K562 (cell line): ENCODE results near the gene RAG2. TPM values are rescaled to one million over a fixed set of nuclear protein-coding genes. Genes with fewer than 3 reads are reported as not detected.

Experiments
- ATAC-seq: fragments of 200-7000 bp; cut with Tn5 transposase; 3 replicates; pipeline ENCODE4 v1.9.1; 2020; ENCODE audit warnings: moderate library complexity
- BruUV-seq: library from RNA; stranded (reverse); fragments of 400-500 nt; replicated peaks from 2 replicates; lab custom pipeline; 2021; lab: Mats Ljungman, UMichigan
- CTCF ChIA-PET: fragments of 300-600 bp; formaldehyde crosslinking; extraction: SDS; loops from one replicate; lab custom pipeline; 2021; ENCODE audit warnings: low intra/inter-chr PET ratio; lab: Yijun Ruan, JAX
- POLR2A ChIA-PET: fragments of 300-600, 350-650 bp; sonication (Branson Sonifier 250); formaldehyde crosslinking; extraction: SDS; loops from one replicate; lab custom pipeline; 2021; ENCODE audit warnings: antibody characterized with exemption, inconsistent platforms; lab: Yijun Ruan, JAX
- DNase-seq, 4 experiments: peaks; one replicate each; pipeline versions ENCODE4 v3.0.0 to v3.0.0-alpha.2; 2011 to 2018; ENCODE audit warnings: low spot score in 3 of 4, mixed read lengths in 3 of 4; ENCODE audit errors: extremely low read depth in 1 of 4
- FAIRE-seq: peaks from 2 replicates; lab custom pipeline; 2011; peaks lifted over from hg19 to GRCh38; lab: Jason Lieb, UNC
- H2AFZ ChIP-seq: 2 replicates; pipeline ENCODE4 v1.6.0; 2011; ENCODE audit warnings: low read depth, low read length, control low read depth, inconsistent platforms
- H3K27ac ChIP-seq: fragments of 200-600 bp; 3 replicates; pipeline ENCODE4 v1.8.0; 2011; ENCODE audit warnings: low read depth, mild to moderate bottlenecking, control low read depth, inconsistent platforms, low read length, moderate library complexity, mixed read lengths; ENCODE audit errors: extremely low read depth
- H3K27me3 ChIP-seq, 2 experiments: fragments of 300-600 bp in 1 of 2; 2 replicates in 1 of 2; 3 replicates in 1 of 2; pipeline versions ENCODE4 v1.6.0 to v1.8.0; 2011; ENCODE audit warnings: inconsistent platforms in 2 of 2, low read length in 2 of 2, mild to moderate bottlenecking in 1 of 2, mixed read lengths in 1 of 2, moderate library complexity in 1 of 2; ENCODE audit not compliant: control insufficient read depth in 2 of 2, insufficient read depth in 2 of 2
- H3K36me3 ChIP-seq: fragments of 300-600 bp; 3 replicates; pipeline ENCODE4 v1.8.0; 2011; ENCODE audit warnings: mild to moderate bottlenecking, low read length, inconsistent platforms; ENCODE audit not compliant: control insufficient read depth, insufficient read depth
- H3K4me1 ChIP-seq, 2 experiments: fragments of 200-600 bp in 1 of 2; replicated peaks in 1 of 2; 2 replicates in 1 of 2; 3 replicates in 1 of 2; pipeline versions ENCODE4 v1.5.1 to v1.8.0; 2011; ENCODE audit warnings: inconsistent platforms in 2 of 2, low read length in 2 of 2, mild to moderate bottlenecking in 1 of 2, mixed read lengths in 1 of 2, moderate library complexity in 1 of 2; ENCODE audit not compliant: control insufficient read depth in 2 of 2, insufficient read depth in 2 of 2
- H3K4me2 ChIP-seq: 2 replicates; pipeline ENCODE4 v1.6.1; 2011; ENCODE audit warnings: low read length, control low read depth, inconsistent platforms, mixed read lengths; ENCODE audit not compliant: insufficient read depth
- H3K4me3 ChIP-seq: fragments of 200-600 bp; sonication (generic), shearing (Covaris generic); 2 replicates; pipeline ENCODE4 v1.5.1; 2016; ENCODE audit warnings: control low read depth, inconsistent platforms
- H3K79me2 ChIP-seq: fragments of 200-600 bp; 3 replicates; pipeline ENCODE4 v1.8.0; 2011; ENCODE audit warnings: low read length, inconsistent platforms; ENCODE audit not compliant: control insufficient read depth, insufficient read depth
- H3K9ac ChIP-seq, 2 experiments: 2 replicates each; pipeline versions ENCODE4 v1.6.0 to v1.6.1; 2011; ENCODE audit warnings: low read depth in 2 of 2, low read length in 2 of 2, control low read depth in 1 of 2, inconsistent platforms in 1 of 2, mild to moderate bottlenecking in 1 of 2, mixed read lengths in 1 of 2; ENCODE audit not compliant: insufficient read depth in 1 of 2
- H3K9me1 ChIP-seq: one replicate; pipeline ENCODE4 v1.6.0; 2011; ENCODE audit warnings: inconsistent platforms, mild to moderate bottlenecking, low read length, moderate library complexity; ENCODE audit not compliant: control insufficient read depth, insufficient read depth
- H3K9me3 ChIP-seq: replicated peaks from 2 replicates; pipeline ENCODE4 v1.5.1; 2011; ENCODE audit warnings: low read depth, low read length, inconsistent platforms; ENCODE audit not compliant: control insufficient read depth, insufficient read depth
- H4K20me1 ChIP-seq: replicated peaks from 2 replicates; pipeline ENCODE4 v1.6.1; 2011; ENCODE audit warnings: low read length, inconsistent platforms, mixed read lengths; ENCODE audit not compliant: control insufficient read depth, insufficient read depth
- COPS2 ChIP-seq: fragments of 450-650 bp; conservative IDR thresholded peaks from 2 replicates; pipeline ENCODE4 v1.6.1; 2016; ENCODE audit warnings: mild to moderate bottlenecking, moderate library complexity
- FOS ChIP-seq: IDR thresholded peaks from 3 replicates; pipeline ENCODE4 v1.6.1; 2011; ENCODE audit not compliant: insufficient read length; ENCODE audit errors: extremely low read depth
- RAD51 ChIP-seq: fragments of 450-650 bp; IDR thresholded peaks from 2 replicates; pipeline ENCODE4 v1.7.1; 2016; ENCODE audit warnings: low read depth, mild to moderate bottlenecking, borderline replicate concordance
- RBM15 ChIP-seq: fragments of 200-400 bp; formaldehyde crosslinking; IDR thresholded peaks from 2 replicates; pipeline ENCODE4 v1.6.1; 2018; ENCODE audit warnings: mild to moderate bottlenecking, low read length, moderate library complexity; ENCODE audit not compliant: insufficient read depth
- RBM34 ChIP-seq: fragments of 200-400 bp; formaldehyde crosslinking; IDR thresholded peaks from 2 replicates; pipeline ENCODE4 v1.6.1; 2018; ENCODE audit warnings: low read length, borderline replicate concordance; ENCODE audit not compliant: insufficient read depth
- ZNF143 ChIP-seq: sonication (generic); formaldehyde crosslinking; IDR thresholded peaks from 2 replicates; pipeline ENCODE4 v1.9.0; 2022; ENCODE audit warnings: mild to moderate bottlenecking, missing genetic modification reagents
- ZNF23 ChIP-seq: fragments of 250-450 bp; sonication (Bioruptor Pico); IDR thresholded peaks from 2 replicates; pipeline ENCODE4 v1.4.0; 2020; ENCODE audit warnings: mild to moderate bottlenecking
- ZNF253 ChIP-seq: fragments of 250-450 bp; sonication (Bioruptor Pico); conservative IDR thresholded peaks from 2 replicates; pipeline ENCODE4 v1.6.1; 2021; ENCODE audit warnings: mild to moderate bottlenecking
- in situ Hi-C: fragments of 300-500 bp; cut with MboI; formaldehyde crosslinking; loops from 4 replicates; pipeline ENCODE4 v1.15.0; 2018; ENCODE audit warnings: inconsistent platforms, mixed read lengths
- intact Hi-C: fragments of 100-400 bp; cut with micrococcal nuclease; formaldehyde crosslinking; loops from 2 replicates; pipeline ENCODE4 v1.14.2; 2022
- polyA plus RNA-seq, 8 experiments: library from polyadenylated mRNA; depleted of rRNA in 4 of 8; stranded (reverse) in 5 of 8; unstranded in 3 of 8; fragments of >200 nt; fragmentation: Nextera tagmentation in 2 of 8; fragmentation: Illumina TruSeq in 1 of 8; extraction: Ambion mirVana in 2 of 8; extraction: Trizol in 1 of 8; gene quantifications; 2 replicates each; pipeline versions ENCODE4 v1.2.1 to v1.2.3, GENCODE V29; 2011 to 2014; ENCODE audit warnings: inconsistent platforms in 1 of 8, missing spikeins in 1 of 8
- total RNA-seq, 7 experiments: library from RNA; depleted of rRNA in 6 of 7; stranded (reverse); fragments of >200 nt in 6 of 7; fragmentation: Illumina TruSeq in 2 of 7; extraction: Trizol in 2 of 7; gene quantifications; 2 replicates each; pipeline versions ENCODE4 v1.2.1 to v1.2.3, GENCODE V29; 2011 to 2021; ENCODE audit warnings: low replicate concordance in 1 of 7
- TF ChIP-seq, protein P1 (sequence below): sonication (generic); formaldehyde crosslinking; IDR thresholded peaks from 2 replicates; pipeline ENCODE4 v1.8.1; 2023; ENCODE audit warnings: mild to moderate bottlenecking, missing genetic modification reagents
- TF ChIP-seq, protein P2 (sequence below): sonication (generic); formaldehyde crosslinking; IDR thresholded peaks from 2 replicates; pipeline ENCODE4 v1.9.0; 2022; ENCODE audit warnings: mild to moderate bottlenecking, missing genetic modification reagents
- TF ChIP-seq, protein P3 (sequence below): sonication (generic); formaldehyde crosslinking; IDR thresholded peaks from 2 replicates; pipeline ENCODE4 v1.5.0; 2020; ENCODE audit warnings: missing genetic modification reagents

The RAG2 gene
- total and polyA plus RNA-seq, 9 of the 15 experiments (the other 6 are each of a cell fraction or from before 2014, with no cell fraction given) = 0.06 to 2.7 (median 0.26) TPM; not detected in 3

- no TSS peak for BruUV-seq
- Histone ChIP-seq H2AFZ (no peak overlapping the region), H3K9me3 (no peaks in the 10 kb centered on the region), H3K27ac (no peak overlapping the region), H3K9me1 (no peaks in the 10 kb centered on the region), H3K36me3 (no peaks in the 10 kb centered on the region), H3K4me3 (no peak overlapping the region), H4K20me1 (no peaks in the 10 kb centered on the region), H3K79me2 (no peaks in the 10 kb centered on the region), H3K4me1 (no peaks in the 10 kb centered on the region), H3K27me3 (no peaks in the 10 kb centered on the region), H3K4me2 (no peak overlapping the region), H3K9ac (no peak overlapping the region)
- FAIRE-seq (no peak), ATAC-seq (peak; percentile 52; the same call in 2 of the 3 replicates), DNase-seq (no peak)
- in situ Hi-C loops (no loop called here), intact Hi-C loops (no loop called here)
- POLR2A ChIA-PET = no interaction called here
- CTCF ChIA-PET = no interaction called here
- TF ChIP-seq, protein P1, sequence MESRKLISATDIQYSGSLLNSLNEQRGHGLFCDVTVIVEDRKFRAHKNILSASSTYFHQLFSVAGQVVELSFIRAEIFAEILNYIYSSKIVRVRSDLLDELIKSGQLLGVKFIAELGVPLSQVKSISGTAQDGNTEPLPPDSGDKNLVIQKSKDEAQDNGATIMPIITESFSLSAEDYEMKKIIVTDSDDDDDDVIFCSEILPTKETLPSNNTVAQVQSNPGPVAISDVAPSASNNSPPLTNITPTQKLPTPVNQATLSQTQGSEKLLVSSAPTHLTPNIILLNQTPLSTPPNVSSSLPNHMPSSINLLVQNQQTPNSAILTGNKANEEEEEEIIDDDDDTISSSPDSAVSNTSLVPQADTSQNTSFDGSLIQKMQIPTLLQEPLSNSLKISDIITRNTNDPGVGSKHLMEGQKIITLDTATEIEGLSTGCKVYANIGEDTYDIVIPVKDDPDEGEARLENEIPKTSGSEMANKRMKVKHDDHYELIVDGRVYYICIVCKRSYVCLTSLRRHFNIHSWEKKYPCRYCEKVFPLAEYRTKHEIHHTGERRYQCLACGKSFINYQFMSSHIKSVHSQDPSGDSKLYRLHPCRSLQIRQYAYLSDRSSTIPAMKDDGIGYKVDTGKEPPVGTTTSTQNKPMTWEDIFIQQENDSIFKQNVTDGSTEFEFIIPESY (CRISPR knock-in tag) = no peak
- TF ChIP-seq, protein P2, sequence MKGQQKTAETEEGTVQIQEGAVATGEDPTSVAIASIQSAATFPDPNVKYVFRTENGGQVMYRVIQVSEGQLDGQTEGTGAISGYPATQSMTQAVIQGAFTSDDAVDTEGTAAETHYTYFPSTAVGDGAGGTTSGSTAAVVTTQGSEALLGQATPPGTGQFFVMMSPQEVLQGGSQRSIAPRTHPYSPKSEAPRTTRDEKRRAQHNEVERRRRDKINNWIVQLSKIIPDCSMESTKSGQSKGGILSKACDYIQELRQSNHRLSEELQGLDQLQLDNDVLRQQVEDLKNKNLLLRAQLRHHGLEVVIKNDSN (CRISPR knock-in tag) = peak; percentile 52
- TF ChIP-seq RBM15 (no peak), ZNF253 (CRISPR knock-in tag) (no peak), RBM34 (no peak), COPS2 (no peak), FOS (peak; percentile 13), RAD51 (peak; percentile 62), ZNF23 (CRISPR knock-in tag) (no peak), ZNF143 (CRISPR knock-in tag) (peak; percentile 62; the same call in 1 of the 2 replicates)
- TF ChIP-seq, protein P3, sequence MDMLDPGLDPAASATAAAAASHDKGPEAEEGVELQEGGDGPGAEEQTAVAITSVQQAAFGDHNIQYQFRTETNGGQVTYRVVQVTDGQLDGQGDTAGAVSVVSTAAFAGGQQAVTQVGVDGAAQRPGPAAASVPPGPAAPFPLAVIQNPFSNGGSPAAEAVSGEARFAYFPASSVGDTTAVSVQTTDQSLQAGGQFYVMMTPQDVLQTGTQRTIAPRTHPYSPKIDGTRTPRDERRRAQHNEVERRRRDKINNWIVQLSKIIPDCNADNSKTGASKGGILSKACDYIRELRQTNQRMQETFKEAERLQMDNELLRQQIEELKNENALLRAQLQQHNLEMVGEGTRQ (CRISPR knock-in tag) = peak; percentile 88
Measured at GRCh38 chr11:36586543-36586942, 11.5 kb downstream of the RAG2 start.
